ENCODE data around the gene TRIP6. TPM values are rescaled to one million over a fixed set of nuclear protein-coding genes. Genes with fewer than 3 reads are reported as not detected.

The TRIP6 gene
- total and polyA plus RNA-seq, 2 of the 8 experiments (the other 6 are each of a cell fraction or from before 2014, with no cell fraction given) = 88.4 to 103 TPM

- peaks cover 0 to 7% (median 3%) of the 10 kb centered on the region in 4 experiments; a peak in 5 of 8 replicates for H3K36me3 ChIP-seq (ENCODE audit: control insufficient read depth in 2 of 4, insufficient read depth in 4 of 4, low read length in 3 of 4)
- peaks cover 12% of the 10 kb centered on the region for H3K79me1 ChIP-seq (ENCODE audit: low read depth, low read length)
- no peak overlapping the region for H3K4me2 ChIP-seq (ENCODE audit: insufficient read depth in 1 of 2, low read depth in 2 of 2, low read length in 2 of 2)
- H3K4me3 ChIP-seq (ENCODE audit: extremely low read depth in 1 of 4, insufficient read depth in 2 of 4, low read depth in 3 of 4, low read length in 4 of 4) = no peak overlapping the region
- 0 out of 2 replicates have a peak overlapping the region, but pooled peaks have one; percentile 80 for H4K8ac ChIP-seq (ENCODE audit: extremely low read depth, insufficient read depth, low read length)
- ChIA-PET CTCF (ENCODE audit: partially characterized antibody) (interaction anchor here (0.5 to 13.9 kb wide), 10 partner anchors 9 to 406 kb away, joined by 3 to 215 read pairs (median 4); no protein-coding TSS in a partner anchor), POLR2A (ENCODE audit: partially characterized antibody) (interaction anchor here (1.0 to 1.4 kb wide), 3 partner anchors 19 to 175 kb away, joined by 3 to 4 read pairs (median 3); partner anchors contain the start of gene SRRT)
- WGBS, 2 experiments (ENCODE audit: extremely low coverage in 1 of 2, insufficient coverage in 1 of 2, insufficient read length in 1 of 2, insufficient replicate concordance in 2 of 2, low coverage in 1 of 2, low lambda C conversion rate in 2 of 2, missing lambda C conversion rate in 1 of 2) = 90% methylated on average over 10 of the region's 10 CpGs; no CpG with 5 or more reads in 1 of the 2 experiments
- peaks cover 4% of the 10 kb centered on the region; the same call in 1 of the 2 replicates for H3K23me2 ChIP-seq (ENCODE audit: low read depth, low read length)
- H4K91ac ChIP-seq (replicated peaks; ENCODE audit: insufficient read length, low read length) = no peak overlapping the region
- no peak overlapping the region for H2AK5ac ChIP-seq (ENCODE audit: low read depth, low read length)
- H3K79me2 ChIP-seq (ENCODE audit: control insufficient read depth in 1 of 2, insufficient read depth in 2 of 2, low read length in 2 of 2) = peaks cover 0 to 21% of the 10 kb centered on the region in 2 experiments; a peak in 1 of 4 replicates
- no peak overlapping the region for H2BK5ac ChIP-seq (ENCODE audit: low read depth, low read length)
- peaks cover 0 to 6% (median 0%) of the 10 kb centered on the region in 4 experiments; a peak in 1 of 7 replicates for H3K4me1 ChIP-seq (replicated peaks in 1 of 4; ENCODE audit: control insufficient read depth in 3 of 4, insufficient read depth in 4 of 4, low read length in 3 of 4)
- FAIRE-seq (no peak), DNase-seq (ENCODE audit: low read depth in 1 of 2, low spot score in 2 of 2) (no peak)
- no peak overlapping the region for H4K5ac ChIP-seq (ENCODE audit: insufficient read length, low read depth, low read length)
- no peak overlapping the region for H3K56ac ChIP-seq (replicated peaks; ENCODE audit: insufficient read length, low read depth, low read length)
- H2BK20ac ChIP-seq (ENCODE audit: low read length) = no peak overlapping the region
- no peak overlapping the region for H3K9ac ChIP-seq (replicated peaks in 1 of 4; ENCODE audit: extremely low read depth in 1 of 4, low read depth in 3 of 4, low read length in 3 of 4)
- H3K18ac ChIP-seq (ENCODE audit: extremely low read depth, low read length) = no peak overlapping the region
- no peak overlapping the region for H3K4ac ChIP-seq (replicated peaks; ENCODE audit: insufficient read length, low read depth, low read length)
- H3K9me3 ChIP-seq (ENCODE audit: insufficient read depth in 2 of 2, low read depth in 1 of 2, low read length in 1 of 2) = no peaks in the 10 kb centered on the region
- H3K23ac ChIP-seq (ENCODE audit: insufficient read length) = no peak overlapping the region
- no peak overlapping the region for H2AFZ ChIP-seq (ENCODE audit: low read length)
- H2BK15ac ChIP-seq (ENCODE audit: low read length) = no peak overlapping the region
- H3K14ac ChIP-seq (ENCODE audit: insufficient read length) = no peak overlapping the region
- no peak overlapping the region for H3K27ac ChIP-seq (ENCODE audit: low read depth, low read length)
- H3K27me3 ChIP-seq (replicated peaks in 1 of 4; ENCODE audit: control insufficient read depth in 3 of 4, extremely low read depth in 1 of 4, insufficient read depth in 3 of 4, low read length in 3 of 4) = no peaks in the 10 kb centered on the region
- peaks cover 0 to 13% of the 10 kb centered on the region in 2 experiments for H4K20me1 ChIP-seq (replicated peaks in 1 of 2; ENCODE audit: control insufficient read depth in 1 of 2, insufficient read depth in 2 of 2, low read length in 2 of 2)
- H2BK12ac ChIP-seq (ENCODE audit: low read depth, low read length) = no peak overlapping the region
- no peak overlapping the region for H2BK120ac ChIP-seq (replicated peaks; ENCODE audit: low read depth, low read length)
- TF ChIP-seq ATF2 (IDR thresholded peaks at IDR 0.05; ENCODE audit: low read length) = no peak
- TF ChIP-seq ATF3 (IDR thresholded peaks at IDR 0.05; ENCODE audit: insufficient read depth, low read depth, low read length) = no peak
- TF ChIP-seq CHD1 (IDR thresholded peaks at IDR 0.05; ENCODE audit: low read depth, low read length) = no peak
- no peak for TF ChIP-seq ASH2L (IDR thresholded peaks at IDR 0.05; ENCODE audit: low read length)
- TF ChIP-seq CHD2 (IDR thresholded peaks at IDR 0.05; ENCODE audit: low read length) = no peak
- TF ChIP-seq POLR2A (IDR thresholded peaks at IDR 0.05; ENCODE audit: control extremely low read depth in 1 of 2, low read depth in 2 of 2, low read length in 2 of 2) = no peak
- TF ChIP-seq NRF1 (IDR thresholded peaks at IDR 0.05; ENCODE audit: low read depth, low read length) = no peak
- TF ChIP-seq HDAC2 (IDR thresholded peaks at IDR 0.05; ENCODE audit: borderline replicate concordance in 1 of 2, low read depth in 2 of 2, low read length in 2 of 2) = no peak
- no peak for TF ChIP-seq SIN3A (conservative IDR thresholded peaks at IDR 0.05 in 1 of 2, IDR thresholded peaks at IDR 0.05 in 1 of 2; ENCODE audit: low read depth in 1 of 2, low read length in 2 of 2)
- no peak for TF ChIP-seq CBX5 (IDR thresholded peaks at IDR 0.05; ENCODE audit: low read depth, low read length)
- no peak for TF ChIP-seq RFX5 (IDR thresholded peaks at IDR 0.05; ENCODE audit: borderline replicate concordance, low read depth, low read length)
These were observed 11.7 kb upstream of the TRIP6 start for GRCh38 chr7:100855515-100855914.
